T-helper 17 cell (primary cell): Measurements from ENCODE around the gene EIF3B. TPM values are rescaled to one million over a fixed set of nuclear protein-coding genes. Genes with fewer than 3 reads are reported as not detected.
"Not testable (repeated sequence)": the region's sequence is repeated elsewhere in the genome, so short reads cannot be mapped to it uniquely, and the experiment has no call there.

Experiments used
- ATAC-seq: fragments of 150-1000 bp; cut with Tn5 transposase; 2 replicates; pipeline ENCODE4 v1.10.0; 2021; ENCODE audit warnings: mild to moderate bottlenecking, moderate library complexity
- DNase-seq, 3 donors: peaks; one replicate each; pipeline versions ENCODE4 v3.0.0 to v3.0.0-alpha.2; 2020 to 2021
- H3K9me3 ChIP-seq: one replicate; pipeline ENCODE4 v1.7.0; 2013; ENCODE audit warnings: low read length, mild to moderate bottlenecking; ENCODE audit not compliant: control insufficient read depth, poor library complexity, severe bottlenecking
- H3K27ac Mint-ChIP-seq: one replicate; pipeline ENCODE4 v1.8.0; 2022; ENCODE audit warnings: mild to moderate bottlenecking, moderate library complexity, mixed read lengths
- H3K27me3 Mint-ChIP-seq: one replicate; pipeline ENCODE4 v1.8.0; 2022; ENCODE audit warnings: mixed read lengths
- H3K36me3 Mint-ChIP-seq: one replicate; pipeline ENCODE4 v1.8.0; 2022; ENCODE audit warnings: low read depth, mixed read lengths
- H3K4me1 Mint-ChIP-seq: one replicate; pipeline ENCODE4 v1.8.0; 2022; ENCODE audit warnings: mild to moderate bottlenecking, mixed read lengths
- H3K4me3 Mint-ChIP-seq: one replicate; pipeline ENCODE4 v1.8.0; 2022; ENCODE audit warnings: mild to moderate bottlenecking, moderate library complexity, mixed read lengths
- total RNA-seq, 4 donors: library from RNA in 2 of 4; stranded (reverse) in 2 of 4; gene quantifications; one replicate each; pipeline ENCODE4 v1.2.3 and lab custom pipeline; 2022 to 2026

Gene EIF3B
- total RNA-seq, 2 donors from 2014 or later: 139 to 176 TPM

GRCh38 chr7:2403718-2404648 is 49.4 kb downstream of the EIF3B start:
- peak overlapping the region; percentile 90 for H3K4me3 Mint-ChIP-seq
- H3K9me3 ChIP-seq: no peaks in the 10 kb centered on the region
- peak overlapping the region; percentile 97 for H3K27ac Mint-ChIP-seq
- DNase-seq (peak in 1 of 3 donors; percentile 13), ATAC-seq (peak; percentile 19)
- peaks cover 48% of the 10 kb centered on the region for H3K4me1 Mint-ChIP-seq
- no peaks in the 10 kb centered on the region for H3K36me3 Mint-ChIP-seq
- H3K27me3 Mint-ChIP-seq: no peaks in the 10 kb centered on the region

- DNase-seq: no peak
- no peaks in the 10 kb centered on the region for H3K36me3 Mint-ChIP-seq
- no peaks in the 10 kb centered on the region for H3K9me3 ChIP-seq
- peaks cover 45% of the 10 kb centered on the region for H3K4me1 Mint-ChIP-seq
- no peaks in the 10 kb centered on the region for H3K27me3 Mint-ChIP-seq
- ATAC-seq: no peak
- peak overlapping the region; percentile 90 for H3K4me3 Mint-ChIP-seq
- peak overlapping the region; percentile 97 for H3K27ac Mint-ChIP-seq
Observed at GRCh38 chr7:2404714-2405119, 50.1 kb downstream of the EIF3B start.

- H3K4me3 Mint-ChIP-seq: peak overlapping the region; percentile 90
- peak overlapping the region; percentile 97 for H3K27ac Mint-ChIP-seq
- DNase-seq: no peak
- H3K27me3 Mint-ChIP-seq: no peaks in the 10 kb centered on the region
- H3K9me3 ChIP-seq: no peaks in the 10 kb centered on the region
- H3K36me3 Mint-ChIP-seq: no peaks in the 10 kb centered on the region
- no peak for ATAC-seq
- H3K4me1 Mint-ChIP-seq: peaks cover 46% of the 10 kb centered on the region
Observed at GRCh38 chr7:2405201-2405600, 50.6 kb downstream of the EIF3B start.

- Mint-ChIP-seq H3K4me3 (peak overlapping the region; percentile 90), H3K4me1 (peaks cover 50% of the 10 kb centered on the region), H3K27me3 (no peaks in the 10 kb centered on the region), H3K36me3 (no peaks in the 10 kb centered on the region), H3K27ac (peak overlapping the region; percentile 97)
- DNase-seq (peak in 1 of 3 donors; percentile 20), ATAC-seq (peak; percentile 33)
- no peaks in the 10 kb centered on the region for H3K9me3 ChIP-seq
Observed at GRCh38 chr7:2405601-2406345, 51.1 kb downstream of the EIF3B start.

- H3K9me3 ChIP-seq: no peaks in the 10 kb centered on the region
- H3K4me1 Mint-ChIP-seq: peaks cover 58% of the 10 kb centered on the region
- no peaks in the 10 kb centered on the region for H3K27me3 Mint-ChIP-seq
- peak overlapping the region; percentile 75 for H3K4me3 Mint-ChIP-seq
- H3K27ac Mint-ChIP-seq: peak overlapping the region; percentile 98
- ATAC-seq (no peak), DNase-seq (no peak)
- H3K36me3 Mint-ChIP-seq: no peaks in the 10 kb centered on the region
Observed at GRCh38 chr7:2409745-2410414, 55.3 kb downstream of the EIF3B start.

- Mint-ChIP-seq H3K27me3 (no peaks in the 10 kb centered on the region), H3K27ac (peak overlapping the region; percentile 98), H3K36me3 (no peaks in the 10 kb centered on the region), H3K4me3 (no peak overlapping the region), H3K4me1 (peaks cover 48% of the 10 kb centered on the region)
- H3K9me3 ChIP-seq: no peaks in the 10 kb centered on the region
- DNase-seq (no peak), ATAC-seq (no peak)
Observed at GRCh38 chr7:2411049-2411448, 56.4 kb downstream of the EIF3B start.

GRCh38 chr7:2411815-2412586 is 57.4 kb downstream of the EIF3B start:
- Mint-ChIP-seq H3K4me3 (no peak overlapping the region), H3K4me1 (peaks cover 46% of the 10 kb centered on the region), H3K27me3 (no peaks in the 10 kb centered on the region), H3K27ac (peak overlapping the region; percentile 37), H3K36me3 (peaks cover 2% of the 10 kb centered on the region)
- no peaks in the 10 kb centered on the region for H3K9me3 ChIP-seq
- no peak for ATAC-seq
- DNase-seq: no peak

GRCh38 chr7:2412587-2413201 is 58.1 kb downstream of the EIF3B start:
- Mint-ChIP-seq H3K4me1 (peaks cover 45% of the 10 kb centered on the region), H3K27me3 (no peaks in the 10 kb centered on the region), H3K27ac (no peak overlapping the region), H3K4me3 (no peak overlapping the region), H3K36me3 (peaks cover 2% of the 10 kb centered on the region)
- DNase-seq: no peak
- no peak for ATAC-seq
- no peaks in the 10 kb centered on the region for H3K9me3 ChIP-seq

GRCh38 chr7:2416063-2416462 is 61.4 kb downstream of the EIF3B start:
- Mint-ChIP-seq H3K4me3 (no peak overlapping the region), H3K27ac (peak overlapping the region; percentile 22), H3K36me3 (peaks cover 2% of the 10 kb centered on the region), H3K27me3 (no peaks in the 10 kb centered on the region), H3K4me1 (peaks cover 31% of the 10 kb centered on the region)
- no peak for ATAC-seq
- DNase-seq: no peak
- no peaks in the 10 kb centered on the region for H3K9me3 ChIP-seq

- no peaks in the 10 kb centered on the region for H3K9me3 ChIP-seq
- Mint-ChIP-seq H3K4me3 (no peak overlapping the region), H3K36me3 (peaks cover 2% of the 10 kb centered on the region), H3K27me3 (no peaks in the 10 kb centered on the region), H3K4me1 (peaks cover 31% of the 10 kb centered on the region), H3K27ac (peak overlapping the region; percentile 22)
- ATAC-seq (no peak), DNase-seq (no peak)
Observed at GRCh38 chr7:2416650-2417049, 62.0 kb downstream of the EIF3B start.

- peaks cover 34% of the 10 kb centered on the region for H3K4me1 Mint-ChIP-seq
- not testable (repeated sequence) for H3K9me3 ChIP-seq
Observed at GRCh38 chr7:2417178-2417577, 62.6 kb downstream of the EIF3B start.

GRCh38 chr7:2417981-2418481 is 63.4 kb downstream of the EIF3B start:
- H3K4me3 Mint-ChIP-seq: no peak overlapping the region
- H3K36me3 Mint-ChIP-seq: peaks cover 2% of the 10 kb centered on the region
- no peaks in the 10 kb centered on the region for H3K9me3 ChIP-seq
- peak overlapping the region; percentile 86 for H3K27ac Mint-ChIP-seq
- DNase-seq (peak in 1 of 3 donors; percentile 37), ATAC-seq (peak; percentile 95)
- peaks cover 29% of the 10 kb centered on the region for H3K4me1 Mint-ChIP-seq
- no peaks in the 10 kb centered on the region for H3K27me3 Mint-ChIP-seq

More at GRCh38 chr7:2417178-2417577, 62.6 kb downstream of the EIF3B start:
- not testable (repeated sequence) for ATAC-seq, H3K27me3 Mint-ChIP-seq, DNase-seq, H3K36me3 Mint-ChIP-seq
- Mint-ChIP-seq H3K4me3 (peak overlapping the region; percentile 9), H3K27ac (peak overlapping the region; percentile 86)
